Esophagus muscularis mucosa (tissue), 4 donors: ENCODE data around the gene NNT. TPM values are rescaled to one million over a fixed set of nuclear protein-coding genes. Genes with fewer than 3 reads are reported as not detected.
"Not testable (repeated sequence)": the region's sequence is repeated elsewhere in the genome, so short reads cannot be mapped to it uniquely, and the experiment has no call there.

Experiments used
- DNase-seq: peaks from one replicate; pipeline ENCODE4 v3.0.0-alpha.2; 2017; ENCODE audit errors: extremely low spot score
- H3K27ac ChIP-seq, 4 donors: fragments of 200-600 bp; sonication (generic); replicated peaks in 1 of 4; 1 replicate in 3 of 4; 2 replicates in 1 of 4; pipeline ENCODE4 v1.5.1; 2016 to 2019; ENCODE audit warnings: mild to moderate bottlenecking in 1 of 4
- H3K27me3 ChIP-seq, 4 donors: fragments of 200-600 bp; sonication (generic); one replicate each; pipeline versions ENCODE4 v1.5.1 to v1.6.0; 2016 to 2019
- H3K36me3 ChIP-seq, 4 donors: fragments of 200-600 bp; sonication (generic); one replicate each; pipeline ENCODE4 v1.5.1; 2016 to 2019
- H3K4me1 ChIP-seq, 4 donors: fragments of 200-600 bp; sonication (generic); one replicate each; pipeline ENCODE4 v1.5.1; 2016 to 2019
- H3K4me3 ChIP-seq, 4 donors: fragments of 200-600 bp; sonication (generic); 1 replicate in 2 of 4; 2 replicates in 2 of 4; pipeline ENCODE4 v1.5.1; 2016 to 2019; ENCODE audit warnings: mild to moderate bottlenecking in 4 of 4, moderate library complexity in 1 of 4
- H3K9me3 ChIP-seq, 4 donors: fragments of 200-600 bp; sonication (generic); 1 replicate in 3 of 4; 2 replicates in 1 of 4; pipeline ENCODE4 v1.5.1; 2016 to 2019
- CTCF ChIP-seq, 3 experiments: fragments of 200-600 bp in 2 of 3; fragments of 450-650 bp in 1 of 3; sonication (generic) in 2 of 3; IDR thresholded peaks; one replicate each; pipeline ENCODE4 v1.5.1; 2017 to 2019; ENCODE audit warnings: antibody characterized with exemption in 3 of 3, mild to moderate bottlenecking in 2 of 3, moderate library complexity in 1 of 3
- EP300 ChIP-seq: sonication (generic); formaldehyde crosslinking; IDR thresholded peaks from one replicate; pipeline ENCODE4 v1.6.1; 2017; ENCODE audit warnings: antibody characterized with exemption
- POLR2A ChIP-seq: fragments of 450-650 bp; IDR thresholded peaks from one replicate; pipeline ENCODE4 v1.6.1; 2017; ENCODE audit warnings: antibody characterized with exemption, moderate library complexity, mild to moderate bottlenecking, low read depth
- POLR2AphosphoS5 ChIP-seq, 2 donors: sonication (generic); formaldehyde crosslinking; IDR thresholded peaks; one replicate each; pipeline ENCODE4 v1.6.1; 2017; ENCODE audit warnings: antibody characterized with exemption in 2 of 2
- WGBS: methylation state at CpG from one replicate; pipeline ENCODE4 v1.1.5; 2018; 5-methylcytosine and 5-hydroxymethylcytosine counted together
- intact Hi-C: fragments of 100-400 bp; cut with DNase I; formaldehyde crosslinking; loops from one replicate; pipeline ENCODE4 v1.15.1; 2023
- total RNA-seq, 4 donors: library from RNA; depleted of rRNA; stranded (reverse); fragments of >200 nt; gene quantifications; one replicate each; pipeline versions ENCODE4 v1.1.0 to v1.2.1, GENCODE V29; 2016

Gene NNT
- total RNA-seq, 4 donors from 2014 or later: 49.0 to 90.1 (median 70.3) TPM

DNA sequence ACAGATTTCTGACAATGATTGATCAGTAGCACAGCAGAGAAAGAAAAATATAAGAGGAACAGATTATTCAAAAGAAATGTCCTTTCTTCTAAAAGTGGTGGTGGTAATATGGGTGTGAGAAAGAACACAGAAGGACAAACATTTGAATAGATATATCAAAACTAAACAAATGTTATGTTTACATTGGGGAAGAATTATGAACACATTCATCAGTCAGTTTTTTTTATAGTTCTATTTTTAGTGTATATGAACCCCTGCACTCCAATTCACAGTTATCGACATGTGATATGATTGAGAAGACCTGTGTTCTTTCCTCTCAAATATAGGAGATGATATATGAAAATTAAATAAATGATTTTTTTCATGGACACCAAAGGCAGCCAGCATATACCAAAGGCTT is 128.6 kb downstream of the NNT start:
- intact Hi-C loops: no loop called here
- no peak for DNase-seq
- H3K4me3 ChIP-seq: no peak overlapping the region
- H3K27ac ChIP-seq: no peak overlapping the region
- no peak for TF ChIP-seq POLR2AphosphoS5 (IDR thresholded peaks at IDR 0.05)
- no peak for TF ChIP-seq POLR2A
- no peak for TF ChIP-seq CTCF (IDR thresholded peaks at IDR 0.05)
- TF ChIP-seq EP300: no peak
- H3K4me1 ChIP-seq: peaks cover 0 to 7% (median 0%) of the 10 kb centered on the region in 4 donors
- no peaks in the 10 kb centered on the region for H3K9me3 ChIP-seq
- WGBS: 82% methylated on average over 1 of the region's 1 CpG
- no peaks in the 10 kb centered on the region for H3K27me3 ChIP-seq
- no peaks in the 10 kb centered on the region for H3K36me3 ChIP-seq

DNA sequence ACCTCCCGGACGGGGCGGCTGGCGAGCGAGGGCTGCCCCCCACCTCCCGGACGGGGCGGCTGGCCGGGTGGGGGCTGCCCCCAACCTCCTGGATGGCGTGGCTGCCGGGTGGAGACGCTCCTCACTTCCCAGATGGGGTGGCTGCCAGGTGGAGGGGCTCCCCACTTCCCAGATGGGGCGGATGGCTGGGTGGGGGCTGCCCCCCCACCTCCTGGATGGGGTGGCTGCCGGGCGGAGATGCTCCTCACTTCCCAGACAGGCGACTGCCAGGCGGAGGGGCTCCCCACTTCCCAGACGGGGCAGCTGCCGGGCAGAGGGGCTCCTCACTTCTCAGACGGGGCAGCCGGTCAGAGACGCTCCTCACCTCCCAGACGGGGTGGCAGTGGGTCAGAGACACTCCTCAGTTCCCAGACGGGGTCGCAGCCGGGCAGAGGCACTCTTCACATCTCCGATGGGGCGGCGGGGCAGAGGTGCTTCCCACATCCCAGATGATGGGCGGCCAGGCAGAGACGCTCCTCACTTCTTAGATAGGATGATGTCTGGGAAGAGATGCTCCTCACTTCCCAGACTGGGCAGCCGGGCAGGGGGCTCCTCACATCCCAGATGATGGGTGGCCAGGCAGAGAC is 143.1 kb downstream of the NNT start:
- H3K36me3 ChIP-seq, H3K9me3 ChIP-seq, H3K27me3 ChIP-seq, H3K4me3 ChIP-seq, H3K4me1 ChIP-seq, H3K27ac ChIP-seq, intact Hi-C loops, DNase-seq: not testable (repeated sequence)
- 98% methylated on average over 16 of the region's 32 CpGs for WGBS

DNA sequence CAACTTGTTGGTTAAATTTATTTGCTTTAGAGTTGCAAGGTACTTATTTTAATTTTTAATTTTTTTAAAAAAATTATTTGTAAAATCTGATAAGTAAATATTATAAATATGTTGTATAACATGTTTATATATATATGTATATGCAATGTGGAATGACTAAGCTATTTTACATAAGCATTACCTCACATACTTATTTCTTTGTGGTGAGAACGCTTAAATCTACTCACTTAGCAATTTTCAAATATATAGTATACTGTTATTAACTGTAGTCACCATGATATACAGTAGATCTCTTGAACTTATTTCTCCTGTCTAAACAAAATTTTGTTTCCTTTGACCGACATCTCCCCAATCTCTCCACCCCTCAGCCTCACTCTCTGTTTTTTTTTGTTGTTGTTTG is 147.8 kb downstream of the NNT start:
- Histone ChIP-seq H3K4me3 (no peak overlapping the region), H3K36me3 (no peaks in the 10 kb centered on the region), H3K27ac (no peak overlapping the region), H3K9me3 (no peaks in the 10 kb centered on the region), H3K4me1 (no peaks in the 10 kb centered on the region), H3K27me3 (no peaks in the 10 kb centered on the region)
- no peak for DNase-seq
- intact Hi-C loops: no loop called here
- 88% methylated on average over 2 of the region's 2 CpGs for WGBS
- TF ChIP-seq POLR2A (no peak), EP300 (no peak), POLR2AphosphoS5 (IDR thresholded peaks at IDR 0.05) (no peak), CTCF (IDR thresholded peaks at IDR 0.05) (no peak)

- no CpG with 5 or more reads among the region's 2 CpGs for WGBS
- H3K4me3 ChIP-seq: no peak overlapping the region
Measured at GRCh38 chr5:43753069-43753468, 150.1 kb downstream of the NNT start.

More at GRCh38 chr5:43753069-43753468, 150.1 kb downstream of the NNT start:
- H3K4me1 ChIP-seq: no peaks in the 10 kb centered on the region
- intact Hi-C loops: no loop called here
- no peaks in the 10 kb centered on the region for H3K36me3 ChIP-seq
- DNase-seq: no peak
- no peaks in the 10 kb centered on the region for H3K27me3 ChIP-seq
- no peak overlapping the region for H3K27ac ChIP-seq
- H3K9me3 ChIP-seq: peaks cover 0 to 10% (median 4%) of the 10 kb centered on the region in 4 donors
- TF ChIP-seq CTCF (IDR thresholded peaks at IDR 0.05): no peak
- TF ChIP-seq POLR2A: no peak
- no peak for TF ChIP-seq POLR2AphosphoS5 (IDR thresholded peaks at IDR 0.05)
- TF ChIP-seq EP300: no peak

Other genes with a start within 250 kb of the NNT start
- 1 to 10 TPM; 2.2 to 3.3 (median 2.3) TPM for gene CCL28, start 190.8 kb upstream of the NNT start, total RNA-seq
- 10 to 100 TPM in 1 of 4 donors, 1 to 10 TPM in 3; 6.1 to 10.4 (median 9.2) TPM for gene TMEM267, start 119.3 kb upstream of the NNT start, total RNA-seq
- 1 to 10 TPM in 3 of 4 donors, under 1 TPM in 1; 0.42 to 1.6 (median 1.4) TPM for gene C5orf34, start 88.0 kb upstream of the NNT start, total RNA-seq
- gene PAIP1, start 46.1 kb upstream of the NNT start, total RNA-seq: 100 to 1,000 TPM in 3 of 4 donors, 10 to 100 TPM in 1; 81.4 to 135 (median 106) TPM